ENCODE results near the gene RRM2. TPM values are rescaled to one million over a fixed set of nuclear protein-coding genes. Genes with fewer than 3 reads are reported as not detected.

RRM2 gene
- total RNA-seq, 1 donor from 2014 or later = 1.8 TPM

DNA sequence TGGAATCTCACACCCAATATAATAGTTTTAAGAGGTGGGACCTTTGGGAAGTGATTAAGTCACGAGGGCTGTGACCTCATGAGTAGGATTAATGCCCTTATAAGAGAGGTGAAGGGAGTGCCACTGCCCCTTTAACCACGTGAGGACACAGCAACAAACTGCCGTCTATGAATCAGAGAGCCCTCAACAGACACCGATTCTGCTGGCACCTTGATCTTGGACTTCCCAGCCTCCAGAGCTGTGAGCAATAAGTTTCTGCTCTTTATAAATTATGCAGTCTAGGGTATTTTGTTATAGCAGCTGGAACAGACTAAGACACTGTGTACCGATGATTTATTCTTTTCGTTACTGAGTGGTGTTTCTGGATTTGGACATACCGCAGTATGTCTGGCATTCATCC is 56.2 kb downstream of the RRM2 start:
- DNase-seq (ENCODE audit: low read depth) (no peak), FAIRE-seq (no peak)
- Histone ChIP-seq H3K4me3 (ENCODE audit: low read depth, low read length) (no peak overlapping the region), H3K27me3 (ENCODE audit: control insufficient read depth, insufficient read depth, low read length) (no peaks in the 10 kb centered on the region), H3K36me3 (ENCODE audit: control insufficient read depth, insufficient read depth, low read length) (no peaks in the 10 kb centered on the region)
- TF ChIP-seq, protein P1, sequence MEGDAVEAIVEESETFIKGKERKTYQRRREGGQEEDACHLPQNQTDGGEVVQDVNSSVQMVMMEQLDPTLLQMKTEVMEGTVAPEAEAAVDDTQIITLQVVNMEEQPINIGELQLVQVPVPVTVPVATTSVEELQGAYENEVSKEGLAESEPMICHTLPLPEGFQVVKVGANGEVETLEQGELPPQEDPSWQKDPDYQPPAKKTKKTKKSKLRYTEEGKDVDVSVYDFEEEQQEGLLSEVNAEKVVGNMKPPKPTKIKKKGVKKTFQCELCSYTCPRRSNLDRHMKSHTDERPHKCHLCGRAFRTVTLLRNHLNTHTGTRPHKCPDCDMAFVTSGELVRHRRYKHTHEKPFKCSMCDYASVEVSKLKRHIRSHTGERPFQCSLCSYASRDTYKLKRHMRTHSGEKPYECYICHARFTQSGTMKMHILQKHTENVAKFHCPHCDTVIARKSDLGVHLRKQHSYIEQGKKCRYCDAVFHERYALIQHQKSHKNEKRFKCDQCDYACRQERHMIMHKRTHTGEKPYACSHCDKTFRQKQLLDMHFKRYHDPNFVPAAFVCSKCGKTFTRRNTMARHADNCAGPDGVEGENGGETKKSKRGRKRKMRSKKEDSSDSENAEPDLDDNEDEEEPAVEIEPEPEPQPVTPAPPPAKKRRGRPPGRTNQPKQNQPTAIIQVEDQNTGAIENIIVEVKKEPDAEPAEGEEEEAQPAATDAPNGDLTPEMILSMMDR (IDR thresholded peaks at IDR 0.05; ENCODE audit: insufficient read depth, low read length, severe bottlenecking) = no peak

DNA sequence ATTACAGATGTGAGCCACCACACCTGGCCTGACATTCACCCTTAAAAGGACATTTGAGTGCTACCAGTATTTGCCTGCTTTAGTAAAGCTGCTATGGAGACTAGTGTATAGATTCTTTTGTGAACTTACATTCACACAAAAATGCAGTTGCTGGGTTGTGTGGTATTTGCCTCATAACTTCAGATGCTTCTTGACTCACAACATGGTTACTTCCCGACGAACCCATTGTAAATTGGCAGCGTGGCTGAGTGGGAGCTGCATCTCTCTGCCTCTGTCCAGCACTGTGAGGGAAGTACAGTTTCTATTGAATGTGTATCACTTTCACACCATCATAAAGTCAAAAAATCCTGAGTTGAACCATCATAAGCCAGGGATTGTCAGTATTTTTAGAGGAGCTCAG is 56.9 kb downstream of the RRM2 start:
- no peaks in the 10 kb centered on the region for H3K27me3 ChIP-seq (ENCODE audit: control insufficient read depth, insufficient read depth, low read length)
- no peak for DNase-seq (ENCODE audit: low read depth)
- no peaks in the 10 kb centered on the region for H3K36me3 ChIP-seq (ENCODE audit: control insufficient read depth, insufficient read depth, low read length)
- FAIRE-seq = no peak
- TF ChIP-seq, protein P1 (IDR thresholded peaks at IDR 0.05; ENCODE audit: insufficient read depth, low read length, severe bottlenecking) = no peak
- H3K4me3 ChIP-seq (ENCODE audit: low read depth, low read length) = no peak overlapping the region

DNA sequence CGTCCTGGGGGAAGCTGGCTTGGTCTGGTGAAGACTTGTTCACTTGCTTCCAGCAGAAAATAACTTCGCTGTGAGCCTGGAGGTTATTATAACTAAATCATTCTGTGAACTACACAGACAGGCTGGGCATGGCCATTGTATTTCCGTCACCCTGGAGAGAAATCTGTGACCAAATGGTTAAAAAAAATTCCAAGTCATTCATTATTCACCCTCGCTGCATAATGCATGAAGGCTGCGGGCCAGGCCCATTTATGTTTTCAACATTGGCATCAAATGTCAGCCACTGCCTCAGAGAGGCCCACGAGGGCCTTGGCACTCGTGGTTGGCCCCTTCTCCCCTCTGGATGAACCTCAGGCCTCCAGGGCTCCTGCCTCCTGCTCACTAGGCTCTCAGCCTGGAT is 57.7 kb downstream of the RRM2 start:
- FAIRE-seq = no peak
- Histone ChIP-seq H3K36me3 (ENCODE audit: control insufficient read depth, insufficient read depth, low read length) (no peaks in the 10 kb centered on the region), H3K4me3 (ENCODE audit: low read depth, low read length) (no peak overlapping the region), H3K27me3 (ENCODE audit: control insufficient read depth, insufficient read depth, low read length) (no peaks in the 10 kb centered on the region)
- TF ChIP-seq, protein P1 (IDR thresholded peaks at IDR 0.05; ENCODE audit: insufficient read depth, low read length, severe bottlenecking) = no peak
- no peak for DNase-seq (ENCODE audit: low read depth)

Other genes with a start within 250 kb of the RRM2 start
- gene GRHL1, start 171.0 kb upstream of the RRM2 start, total RNA-seq = 25.5 and 85.5 TPM in 2 replicates
- 5.6 and 6.6 TPM in 2 replicates for gene KLF11, start 79.2 kb upstream of the RRM2 start, total RNA-seq
- 0.26 TPM in 2 replicates for gene CYS1, start 42.3 kb upstream of the RRM2 start, total RNA-seq
- gene HPCAL1, start 180.2 kb downstream of the RRM2 start, total RNA-seq = 9.0 and 10.1 TPM in 2 replicates